M059J (cell line): Measurements from ENCODE around the gene DLGAP1. TPM values are rescaled to one million over a fixed set of nuclear protein-coding genes. Genes with fewer than 3 reads are reported as not detected.
A peak's percentile ranks its signal among the peaks of the same experiment; 100 is the strongest.
"Not testable (repeated sequence)": the region's sequence is repeated elsewhere in the genome, so short reads cannot be mapped to it uniquely, and the experiment has no call there.

Source experiments
- DNase-seq: peaks from one replicate; pipeline ENCODE4 v3.0.0-alpha.2; 2012; ENCODE audit warnings: low read depth
- total RNA-seq: library from RNA; depleted of rRNA; stranded (reverse); fragments of >200 nt; shearing (Covaris generic); gene quantifications from 2 replicates; pipeline ENCODE4 v1.2.3, GENCODE V29; 2014

Gene DLGAP1
- total RNA-seq, 1 experiment from 2014 or later: not detected

DNA sequence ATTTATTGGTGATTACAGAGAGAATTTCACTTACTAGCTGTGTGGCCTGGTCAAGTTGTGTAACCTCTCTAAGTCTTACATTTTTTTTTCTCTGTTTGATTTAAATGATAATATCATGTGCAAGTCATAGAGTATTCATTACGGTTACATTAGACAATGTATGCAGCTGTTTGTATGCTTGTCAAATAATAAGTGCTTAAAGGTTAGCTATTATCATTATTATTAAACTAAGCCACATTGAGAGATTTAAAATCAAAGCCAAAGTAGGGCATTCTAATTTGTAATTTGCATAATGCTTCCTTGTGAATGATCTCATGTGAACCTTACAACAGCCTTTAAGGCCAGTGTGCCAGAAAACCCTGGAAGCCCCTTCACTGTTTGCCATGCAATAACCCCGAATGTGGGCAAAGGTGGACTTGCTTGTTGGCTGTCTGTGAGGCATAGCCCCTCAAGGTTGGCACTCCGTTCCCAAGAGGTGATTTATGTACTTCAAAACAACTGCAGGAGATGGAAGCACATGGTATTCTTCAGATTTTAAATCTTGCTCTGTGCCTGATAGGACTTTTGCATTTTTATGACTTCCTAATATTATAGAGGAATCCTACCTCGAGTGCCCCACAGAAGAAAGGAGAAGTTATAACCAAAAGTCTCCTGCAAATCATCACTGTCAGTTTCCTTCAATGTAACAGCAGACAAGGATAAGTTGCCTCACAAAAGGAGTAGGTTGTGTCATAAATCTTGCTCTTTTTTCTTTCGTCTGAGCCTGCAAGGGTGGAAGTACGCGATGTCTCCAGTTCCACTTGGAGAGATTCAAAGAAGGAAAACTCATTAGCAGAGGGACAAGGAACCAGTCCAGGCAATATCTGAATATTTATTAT lies 733.1 kb downstream of the DLGAP1 start:
- DNase-seq: no peak

DNA sequence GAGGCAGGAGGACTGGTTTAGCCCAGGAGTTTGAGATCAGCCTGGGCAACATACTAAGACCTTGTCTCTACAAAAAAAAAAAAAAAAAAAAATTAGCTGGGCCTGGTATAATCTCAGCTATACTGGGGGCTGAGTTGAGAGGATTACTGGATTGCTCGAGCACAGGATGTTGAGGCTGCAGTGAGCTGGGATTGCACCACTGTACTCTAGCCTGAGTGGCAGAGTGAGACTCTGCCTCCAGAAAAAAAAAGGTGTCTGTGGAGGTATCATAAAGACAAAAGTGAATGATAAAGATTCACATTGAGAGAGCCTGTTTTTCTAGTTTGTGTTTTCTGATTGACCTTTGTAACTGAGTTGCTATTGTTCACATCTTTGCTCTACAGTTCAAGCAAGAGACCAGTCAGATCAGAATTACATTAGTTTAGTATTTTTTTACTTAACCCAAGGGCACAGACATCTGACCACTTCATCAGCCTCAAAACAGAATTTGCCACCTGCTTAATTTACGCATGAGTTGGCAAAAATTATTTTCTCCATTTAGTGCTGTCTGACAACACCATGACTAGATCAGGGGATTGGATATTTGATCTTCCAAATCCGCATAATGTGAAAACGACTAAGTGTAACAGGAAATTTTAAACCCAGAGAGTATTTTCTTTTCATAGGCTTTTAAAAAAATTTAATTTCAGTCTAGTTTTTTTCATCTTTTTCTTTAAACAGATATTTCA lies 734.1 kb downstream of the DLGAP1 start:
- no peak for DNase-seq

DNA sequence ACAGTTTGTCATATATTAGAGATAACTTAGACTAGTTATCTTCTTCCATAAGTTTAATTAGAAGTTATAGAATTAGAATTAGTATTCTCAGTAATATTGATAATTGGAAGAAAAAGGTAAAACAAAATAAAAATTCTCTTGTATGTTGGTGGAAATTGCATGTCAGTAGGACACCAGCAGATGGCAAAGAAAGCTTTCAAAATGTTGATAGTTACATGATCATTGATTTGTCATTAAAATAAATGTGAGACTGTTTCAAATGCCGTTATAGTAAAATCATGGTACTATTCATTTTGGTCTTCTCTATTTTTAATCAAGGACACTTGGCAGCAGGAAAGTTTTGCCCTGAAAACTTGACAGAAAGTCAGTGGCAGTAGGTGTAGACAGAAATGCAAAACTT lies 734.9 kb downstream of the DLGAP1 start:
- DNase-seq: no peak

DNA sequence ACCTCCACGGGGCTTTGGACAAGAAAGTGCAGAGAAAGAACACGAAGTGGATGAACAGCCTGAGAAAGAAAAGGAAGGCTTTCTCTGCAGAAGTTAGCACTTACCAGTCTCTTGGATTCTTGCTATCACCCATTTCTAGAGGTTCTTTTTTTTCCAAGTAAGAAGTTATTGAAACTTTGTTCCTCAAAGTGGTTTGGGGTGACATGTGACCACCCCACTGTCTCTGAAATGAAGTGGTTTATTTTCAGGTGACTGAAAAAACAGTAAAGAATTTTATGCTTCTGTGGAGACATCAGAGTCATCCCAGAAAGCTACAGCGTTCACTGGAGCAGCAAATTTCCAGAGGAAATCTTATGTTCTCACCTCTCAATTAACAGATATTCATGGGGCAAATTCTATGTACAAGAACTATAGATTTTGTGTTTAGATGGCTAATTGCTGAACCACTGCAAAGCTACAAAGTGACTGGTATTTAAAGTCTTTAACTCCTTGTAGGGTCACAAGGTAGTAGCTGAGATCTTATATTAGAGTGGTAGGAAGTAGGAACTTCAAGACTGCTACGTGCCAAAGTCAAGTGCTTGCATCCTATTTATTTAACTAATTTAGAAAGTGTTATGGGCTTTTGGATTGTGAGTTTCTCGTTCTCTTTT lies 737.6 kb downstream of the DLGAP1 start:
- no peak for DNase-seq

DNA sequence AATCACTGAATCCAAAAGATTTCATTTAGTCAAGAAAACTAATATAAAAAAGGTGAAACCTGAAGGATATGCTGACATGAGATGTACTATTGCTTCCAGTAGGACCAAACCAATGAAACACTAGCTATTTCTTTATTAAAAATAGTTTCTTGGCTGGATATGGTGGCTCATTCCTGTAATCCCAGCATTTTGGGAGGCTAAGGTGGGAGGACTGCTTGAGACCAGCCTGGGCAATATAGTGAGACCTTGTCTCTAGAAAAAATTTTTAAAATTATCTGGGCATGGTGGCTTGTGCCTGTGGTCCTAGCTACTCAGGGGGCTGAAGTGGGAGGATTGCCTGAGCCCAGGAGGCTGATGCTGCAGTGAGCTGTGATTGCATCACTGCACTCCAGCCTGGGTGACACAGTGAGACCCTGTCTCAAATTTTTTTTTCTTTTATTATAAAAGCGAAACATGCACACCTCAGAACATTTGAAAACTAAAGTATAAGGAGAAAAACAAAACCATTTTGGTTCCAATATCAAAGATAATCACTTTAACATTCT lies 738.9 kb downstream of the DLGAP1 start:
- no peak for DNase-seq

DNA sequence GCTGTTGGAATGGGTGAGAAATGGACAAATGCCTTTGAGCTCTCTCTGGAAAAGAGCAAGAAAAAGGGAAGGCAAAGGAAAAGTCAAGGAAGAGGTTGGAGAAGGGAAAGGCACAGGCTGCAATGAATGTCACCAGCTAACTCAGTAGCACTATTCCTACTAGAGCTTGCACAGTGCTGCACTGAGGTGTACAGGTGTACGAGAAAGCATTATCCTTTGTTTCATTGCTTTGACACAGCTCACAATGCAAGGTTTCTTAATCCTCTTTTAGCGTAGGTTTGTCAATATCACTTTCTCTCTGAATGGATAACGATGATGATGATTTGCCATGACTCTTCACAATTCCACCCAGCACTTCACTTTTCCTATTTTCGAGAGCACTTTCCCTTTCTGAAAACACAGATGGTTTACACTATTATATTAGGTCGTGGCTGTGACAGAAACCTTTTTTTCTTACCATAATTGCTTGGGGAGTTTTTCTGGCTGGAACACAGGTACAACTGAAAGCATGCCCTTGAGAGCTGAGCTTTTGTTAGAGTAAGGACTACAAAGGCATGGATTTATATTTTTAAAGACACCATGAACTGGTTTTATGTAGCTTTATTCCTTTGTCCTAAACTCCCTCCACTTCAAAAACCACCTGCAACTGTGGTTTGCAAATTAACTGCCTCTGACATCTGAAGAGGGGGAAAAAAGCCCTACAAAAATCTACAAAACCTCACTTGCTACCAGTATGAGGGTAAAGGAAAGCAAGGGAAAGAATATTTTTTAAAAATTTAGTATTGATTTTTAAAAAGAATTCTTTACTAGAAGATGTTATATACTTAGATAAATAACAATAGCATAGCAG lies 739.7 kb downstream of the DLGAP1 start:
- DNase-seq: no peak

DNA sequence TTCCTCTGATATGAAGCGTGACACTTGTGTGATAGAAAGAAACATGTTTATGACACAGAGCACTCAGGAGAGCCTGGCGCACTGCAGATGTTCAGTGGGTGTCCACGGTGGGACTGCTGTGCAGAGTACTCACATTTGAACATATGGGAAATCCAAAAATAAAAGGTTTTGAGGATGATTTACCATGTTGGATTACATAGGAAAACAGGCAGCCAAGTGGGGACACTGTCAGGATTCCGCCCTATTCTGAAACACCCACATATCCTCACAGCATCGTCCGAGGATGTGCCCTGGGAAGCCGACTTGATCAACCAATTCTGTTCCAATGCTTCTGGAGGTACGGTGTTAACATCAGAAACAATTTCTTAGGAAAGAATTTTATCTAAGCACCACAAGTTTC lies 741.4 kb downstream of the DLGAP1 start:
- no peak for DNase-seq

DNA sequence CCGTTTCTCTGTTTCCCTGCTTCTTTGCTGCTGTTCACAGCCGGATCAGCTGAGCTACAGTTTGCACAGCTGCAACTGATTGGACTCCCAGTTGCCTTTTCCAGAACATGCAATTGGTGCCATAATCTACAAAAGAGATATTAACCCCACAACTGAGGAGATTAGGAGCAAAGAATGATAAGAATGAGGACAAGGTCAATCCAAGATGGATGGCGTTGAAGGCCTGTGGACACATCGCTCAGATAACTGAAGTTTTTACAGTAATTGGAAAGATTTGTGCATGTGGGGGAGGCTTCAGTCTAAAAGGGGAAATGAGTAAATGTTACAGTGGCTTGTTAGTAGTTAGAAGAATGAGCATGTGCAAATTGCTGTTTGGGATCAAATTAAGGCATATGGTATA lies 741.9 kb downstream of the DLGAP1 start:
- DNase-seq: no peak

DNA sequence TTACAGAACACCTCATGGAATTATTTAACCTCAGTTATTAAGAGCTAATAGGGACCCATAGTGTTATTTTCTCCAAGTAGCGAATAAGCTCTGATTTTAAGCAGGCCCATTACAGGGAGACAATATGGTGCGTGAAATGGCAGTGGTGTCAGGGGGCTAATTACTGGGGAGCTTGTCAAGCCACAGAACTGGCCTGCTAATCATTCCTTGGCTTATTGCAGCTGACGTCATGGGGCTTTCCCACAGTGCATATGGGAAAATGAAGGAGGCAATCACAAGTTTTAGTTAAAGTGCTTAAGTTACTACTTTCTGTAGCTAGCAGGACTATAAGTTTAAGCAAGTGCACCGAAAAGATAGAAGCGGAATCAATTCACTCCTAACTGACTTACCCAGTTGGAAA lies 742.6 kb downstream of the DLGAP1 start:
- no peak for DNase-seq

DNA sequence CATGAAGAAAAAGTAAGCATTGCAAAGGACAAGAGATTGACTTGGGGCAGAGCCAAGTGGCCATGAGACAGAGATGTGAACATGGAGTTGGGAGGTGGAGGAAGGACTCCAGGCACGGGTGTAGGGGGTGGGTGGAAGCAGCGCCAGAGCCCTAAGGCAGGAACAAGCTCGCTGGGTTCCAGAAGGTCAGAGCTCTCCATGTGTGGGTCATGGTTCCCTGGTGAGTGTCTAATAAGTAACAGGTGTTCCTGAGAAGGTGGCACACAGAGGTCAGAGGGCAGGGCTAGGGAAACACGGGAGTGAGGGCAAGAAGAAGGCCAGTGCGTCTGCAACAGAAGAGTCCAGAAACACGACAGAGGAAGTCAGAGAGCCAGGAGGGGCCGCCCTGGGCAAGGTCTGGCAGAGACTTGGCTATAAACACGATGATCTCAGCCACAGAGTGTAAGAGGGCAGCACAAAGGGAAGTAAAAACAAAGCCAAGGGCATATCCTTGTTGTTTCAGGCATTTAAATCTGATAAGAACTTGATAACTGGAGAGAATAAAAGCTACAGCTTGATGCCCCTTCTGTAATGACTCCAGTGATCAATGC lies 744.3 kb downstream of the DLGAP1 start:
- peak; percentile 74 for DNase-seq

DNA sequence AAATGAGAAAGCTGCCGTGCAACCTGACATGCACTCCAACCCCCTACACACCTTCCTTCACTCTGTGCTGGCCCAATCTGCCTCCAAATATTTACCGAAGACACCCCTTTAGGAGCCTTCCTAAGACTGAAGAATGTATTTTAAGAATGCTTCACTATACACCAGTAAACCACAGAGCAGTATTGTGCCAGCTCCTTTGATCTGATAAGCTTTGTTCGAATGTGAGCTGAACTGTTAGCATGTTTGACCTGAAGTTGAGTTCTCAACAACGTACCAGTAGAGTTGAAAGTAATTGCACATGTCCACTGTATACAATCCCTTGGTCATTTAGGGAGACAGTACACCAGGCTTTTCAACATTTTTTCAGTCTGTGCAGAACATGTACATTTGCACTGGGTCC lies 745.9 kb downstream of the DLGAP1 start:
- DNase-seq: peak; percentile 24

DNA sequence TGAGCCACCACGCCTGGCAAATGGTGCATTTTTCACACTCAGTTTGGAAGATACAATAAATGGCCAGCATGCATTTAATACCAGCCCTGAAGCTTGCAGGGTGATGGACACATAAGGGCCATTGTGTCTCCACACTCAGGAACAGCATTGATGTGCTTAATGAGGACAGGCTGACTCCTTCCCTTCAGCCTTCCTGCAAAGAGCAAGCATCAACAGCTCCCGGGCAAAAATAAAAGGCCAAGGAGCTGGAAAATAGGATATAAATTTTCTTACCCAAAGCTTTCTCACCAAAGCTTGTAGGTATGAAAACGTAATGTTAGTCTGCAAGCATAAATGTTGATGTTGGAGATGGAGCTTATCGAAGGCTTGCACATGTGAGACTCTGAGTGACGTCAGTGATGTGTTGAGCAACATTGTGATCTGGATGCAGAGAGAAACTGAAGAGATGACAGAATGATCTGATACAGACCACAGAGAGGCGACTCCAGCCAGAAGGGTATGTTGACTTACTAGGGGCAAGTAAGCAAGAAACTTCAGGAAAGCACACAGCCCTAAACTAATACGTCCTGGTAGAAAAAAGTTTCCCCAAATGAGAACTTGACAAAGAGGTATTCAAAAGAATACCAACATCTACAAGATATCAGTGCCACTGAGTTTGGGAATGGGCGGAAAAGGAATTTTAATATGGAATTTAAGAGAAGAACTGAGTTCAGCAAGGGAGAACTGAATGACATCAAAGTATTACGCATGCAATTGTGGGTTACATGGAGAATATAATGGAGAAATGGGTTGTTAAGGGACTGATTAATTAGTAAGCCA lies 748.6 kb downstream of the DLGAP1 start:
- DNase-seq: no peak

DNA sequence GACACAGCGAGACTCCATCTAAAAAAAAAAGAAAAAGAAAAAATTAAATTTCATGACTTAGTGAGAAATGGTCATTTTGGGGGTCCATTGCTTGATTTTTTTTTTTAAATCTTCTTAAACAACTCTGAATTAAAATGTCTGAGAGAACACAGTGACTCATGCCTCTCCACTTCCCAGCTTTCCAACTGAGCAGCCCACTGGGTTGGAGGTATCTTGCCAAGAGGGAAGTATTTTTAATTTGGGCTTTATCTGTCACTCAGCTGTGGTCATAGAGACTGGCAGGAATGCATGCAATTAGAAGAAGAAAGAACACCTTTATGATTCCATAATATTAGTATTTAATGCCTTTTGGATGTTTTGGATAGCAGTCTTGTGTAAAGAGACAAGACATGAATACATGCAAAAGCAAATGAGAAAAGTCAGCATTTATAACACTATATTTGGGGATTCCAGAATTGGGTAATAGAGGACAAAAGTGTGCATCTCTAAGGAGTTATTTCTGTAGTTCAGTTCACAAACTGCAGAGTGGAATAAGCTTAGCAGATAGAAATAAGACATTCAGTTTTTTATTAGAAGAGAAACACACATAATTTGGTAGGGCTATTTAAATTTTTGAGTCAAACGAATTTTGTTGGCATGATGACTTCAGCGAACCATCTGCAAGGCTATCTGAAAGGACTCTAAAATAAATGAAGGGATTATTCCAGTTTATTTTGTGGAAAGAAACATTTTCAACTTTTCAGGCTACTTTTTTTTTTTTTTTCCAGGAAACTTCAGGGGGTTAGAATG lies 750.4 kb downstream of the DLGAP1 start:
- peak; percentile 27 for DNase-seq

DNA sequence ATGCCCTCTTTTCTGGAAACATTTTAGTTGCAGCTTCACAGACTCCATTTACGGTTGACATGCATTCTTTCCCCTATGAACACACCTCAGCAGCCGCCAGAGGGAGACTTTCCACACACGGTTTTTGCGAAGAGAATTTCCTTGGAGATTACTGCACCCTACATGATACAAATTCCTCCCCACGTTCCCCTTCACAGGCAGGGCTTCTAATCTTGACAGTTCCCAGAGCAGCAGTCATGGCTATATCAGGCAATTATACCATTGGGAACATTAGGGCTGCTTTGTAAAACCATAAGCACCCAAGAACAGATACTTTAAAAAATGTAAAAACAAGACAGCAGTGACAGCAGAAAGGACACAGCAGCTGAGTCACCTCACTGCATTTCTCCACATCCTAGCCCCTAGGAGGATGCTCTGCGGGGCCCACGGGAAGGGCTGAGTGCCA lies 751.4 kb downstream of the DLGAP1 start:
- peak; percentile 56 for DNase-seq

DNA sequence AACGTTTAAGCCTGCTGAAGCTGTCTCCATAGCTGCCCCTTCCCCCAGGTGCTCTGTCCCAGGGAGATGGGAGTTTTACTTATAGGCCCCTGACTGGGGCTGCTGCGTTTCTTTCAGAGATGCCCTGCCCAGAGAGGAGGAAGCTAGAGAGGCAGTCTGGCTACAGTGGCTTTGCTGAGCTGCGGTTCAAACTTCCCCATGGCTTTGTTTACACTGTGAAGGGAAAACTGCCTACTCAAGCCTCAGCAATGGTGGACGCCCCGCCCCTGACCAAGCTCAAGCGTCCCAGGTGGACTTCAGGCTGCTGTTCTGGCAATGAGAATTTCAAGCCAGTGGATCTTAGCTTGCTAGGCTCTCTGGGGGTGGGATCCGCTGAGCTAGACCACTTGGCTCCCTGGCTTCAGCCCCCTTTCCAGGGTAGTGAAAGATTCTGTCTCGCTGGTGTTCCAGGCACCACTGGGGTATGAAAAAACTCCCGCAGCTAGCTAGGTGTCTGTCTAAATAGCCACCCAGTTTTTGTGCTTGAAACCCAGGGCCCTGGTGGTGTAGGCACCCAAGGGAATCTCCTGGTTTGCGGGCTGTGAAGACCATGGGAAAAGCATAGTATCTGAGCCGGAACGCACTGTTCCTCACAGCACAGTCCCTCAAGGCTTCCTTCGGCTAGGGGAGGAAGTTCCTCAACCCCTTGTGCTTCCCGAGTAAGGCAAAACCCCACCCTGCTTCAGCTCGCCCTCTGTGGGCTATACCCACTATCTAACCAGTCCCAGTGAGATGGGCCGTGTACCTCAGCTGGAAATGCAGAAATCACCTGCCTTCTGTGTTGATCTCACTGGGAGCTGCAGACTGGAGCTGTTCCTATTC lies 755.2 kb downstream of the DLGAP1 start:
- DNase-seq: peak; percentile 7

DNA sequence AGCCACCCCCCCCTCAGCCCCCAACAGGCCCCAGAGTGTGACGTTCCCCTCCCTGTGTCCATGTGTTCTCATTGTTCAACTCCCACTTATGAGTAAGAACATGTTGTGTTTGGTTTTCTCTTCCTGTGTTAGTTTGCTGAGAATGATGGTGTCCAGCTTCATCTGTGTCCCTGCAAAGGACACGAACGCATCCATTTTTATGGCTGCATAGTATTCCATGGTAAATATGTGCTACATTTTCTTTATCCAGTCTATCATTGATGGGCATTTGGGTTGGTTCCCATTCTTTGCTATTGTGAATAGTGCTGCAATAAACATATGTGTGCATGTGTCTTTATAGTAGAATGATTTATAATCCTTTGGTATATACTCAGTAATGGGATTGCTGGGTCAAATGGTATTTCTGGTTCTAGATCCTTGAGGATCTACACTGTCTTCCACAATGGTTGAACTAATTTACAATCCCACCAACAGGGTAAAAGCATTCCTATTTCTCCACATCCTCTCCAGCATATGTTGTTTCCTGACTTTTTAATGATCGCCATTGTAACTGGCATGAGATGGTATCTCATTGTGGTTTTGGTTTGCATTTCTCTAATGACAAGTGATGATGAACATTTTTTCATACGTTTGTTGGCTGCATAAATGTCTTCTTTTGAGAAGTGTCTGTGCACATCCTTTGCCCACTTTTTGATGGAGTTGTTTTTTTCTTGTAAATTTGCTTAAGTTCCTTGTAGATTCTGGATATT lies 760.9 kb downstream of the DLGAP1 start:
- not testable (repeated sequence) for DNase-seq

DNA sequence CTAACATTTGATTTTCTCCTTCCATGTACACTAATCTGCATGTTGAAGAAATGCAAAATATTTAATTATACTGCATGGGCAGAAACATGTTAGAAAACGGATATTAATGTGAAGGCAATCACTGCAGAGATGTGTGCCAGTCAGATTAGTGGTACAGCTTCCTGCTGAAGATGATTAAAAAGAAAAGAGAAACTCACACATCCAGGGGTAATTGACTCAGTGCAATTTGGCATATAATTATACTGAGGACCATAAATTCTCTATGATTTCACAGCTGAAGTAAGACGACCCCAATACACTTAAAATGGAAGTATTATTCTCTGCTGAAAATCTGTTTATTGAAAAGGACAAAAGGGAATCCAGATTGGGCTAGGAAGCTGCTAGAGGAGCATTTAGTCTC lies 761.7 kb downstream of the DLGAP1 start:
- no peak for DNase-seq
